ACC112 (cell line): Measurements from ENCODE around the gene THAP8.
"Not testable (repeated sequence)": the region's sequence is repeated elsewhere in the genome, so short reads cannot be mapped to it uniquely, and the experiment has no call there.

Source experiments
- H2AFZ ChIP-seq: fragments of 200-600 bp; sonication (generic); one replicate; pipeline ENCODE4 v1.6.0; 2017; ENCODE audit warnings: antibody characterized with exemption, low read length; ENCODE audit not compliant: unreplicated experiment
- H3K27ac ChIP-seq: fragments of 200-600 bp; sonication (generic); 2 replicates; pipeline ENCODE4 v1.5.1; 2014; ENCODE audit warnings: low read depth, mild to moderate bottlenecking, antibody characterized with exemption, low read length, moderate library complexity
- H3K27me3 ChIP-seq: fragments of 200-600 bp; sonication (generic); 2 replicates; pipeline ENCODE4 v1.6.1; 2014; ENCODE audit warnings: mild to moderate bottlenecking, antibody characterized with exemption, low read length, moderate library complexity, mixed read lengths; ENCODE audit not compliant: insufficient read depth
- H3K36me3 ChIP-seq: fragments of 200-600 bp; sonication (generic); 2 replicates; pipeline ENCODE4 v1.6.1; 2016; ENCODE audit warnings: mild to moderate bottlenecking, antibody characterized with exemption, low read length, moderate library complexity, mixed read lengths; ENCODE audit not compliant: insufficient read depth
- H3K4me1 ChIP-seq: fragments of 200-600 bp; sonication (generic); one replicate; pipeline ENCODE4 v1.6.1; 2016; ENCODE audit warnings: low read length, mixed read lengths; ENCODE audit not compliant: insufficient read depth, unreplicated experiment, control insufficient read depth
- H3K4me3 ChIP-seq: fragments of 200-600 bp; sonication (generic); 2 replicates; pipeline ENCODE4 v1.5.1; 2014; ENCODE audit warnings: mild to moderate bottlenecking, low read depth, low read length
- H3K79me2 ChIP-seq: fragments of 200-600 bp; sonication (generic); one replicate; pipeline ENCODE4 v1.6.0; 2016; ENCODE audit warnings: low read length; ENCODE audit not compliant: control insufficient read depth, unreplicated experiment, insufficient read depth

THAP8 gene

DNA sequence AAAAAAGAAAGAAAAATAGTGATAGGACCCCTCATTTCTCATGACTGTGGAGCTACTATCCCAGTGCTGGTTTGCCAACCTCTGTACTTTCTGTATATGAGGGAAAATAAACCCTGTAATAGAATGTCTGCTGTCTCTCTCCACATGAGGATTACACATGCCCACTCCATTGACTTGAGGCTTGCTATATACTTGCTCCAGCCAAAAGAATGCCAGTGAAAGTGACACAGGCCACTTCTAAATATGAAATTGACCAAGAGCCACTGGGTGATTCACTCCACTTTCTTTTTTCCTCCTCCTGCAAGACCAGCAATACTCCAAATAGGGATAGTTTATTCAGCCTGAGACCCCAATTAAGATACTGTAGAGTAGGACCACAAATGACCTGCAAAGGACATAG is 6.2 kb downstream of the THAP8 start:
- Histone ChIP-seq H2AFZ (no peak overlapping the region), H3K4me3 (no peak overlapping the region), H3K27me3 (no peaks in the 10 kb centered on the region), H3K4me1 (peaks cover 7% of the 10 kb centered on the region), H3K79me2 (no peaks in the 10 kb centered on the region), H3K36me3 (no peaks in the 10 kb centered on the region), H3K27ac (no peak overlapping the region)

DNA sequence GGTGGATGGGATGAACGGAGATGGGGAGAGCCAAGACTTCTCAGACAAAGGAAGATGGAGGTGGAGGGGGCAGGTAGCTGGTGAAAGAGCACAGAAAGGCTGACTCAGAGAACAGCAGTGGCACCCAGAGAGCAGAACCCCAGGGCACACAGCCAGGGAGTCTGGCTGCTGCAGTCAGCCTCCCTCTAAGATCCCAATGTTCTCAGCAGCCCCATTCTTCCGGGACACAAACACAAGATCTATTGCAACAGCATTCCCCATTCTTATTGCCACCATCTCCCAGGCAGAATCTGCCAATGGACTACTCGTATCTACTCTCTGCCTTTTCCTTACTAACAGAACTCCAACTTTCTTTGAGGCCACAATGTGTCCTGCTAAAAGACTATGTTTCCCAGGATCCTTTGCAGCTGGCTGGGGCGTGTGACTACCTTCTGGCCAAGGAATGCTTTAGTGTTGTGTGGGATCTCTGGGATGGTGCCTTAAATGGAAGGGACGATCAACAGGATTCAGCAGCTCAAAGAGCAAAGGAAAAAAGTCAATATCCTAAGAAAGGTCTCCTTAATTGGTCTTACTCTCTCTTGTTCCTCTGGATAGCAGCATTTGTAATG is 7.5 kb downstream of the THAP8 start:
- peaks cover 13% of the 10 kb centered on the region for H3K4me1 ChIP-seq
- no peaks in the 10 kb centered on the region for H3K79me2 ChIP-seq
- no peak overlapping the region for H3K4me3 ChIP-seq
- no peak overlapping the region for H3K27ac ChIP-seq
- H3K27me3 ChIP-seq: no peaks in the 10 kb centered on the region
- H2AFZ ChIP-seq: no peak overlapping the region
- no peaks in the 10 kb centered on the region for H3K36me3 ChIP-seq

DNA sequence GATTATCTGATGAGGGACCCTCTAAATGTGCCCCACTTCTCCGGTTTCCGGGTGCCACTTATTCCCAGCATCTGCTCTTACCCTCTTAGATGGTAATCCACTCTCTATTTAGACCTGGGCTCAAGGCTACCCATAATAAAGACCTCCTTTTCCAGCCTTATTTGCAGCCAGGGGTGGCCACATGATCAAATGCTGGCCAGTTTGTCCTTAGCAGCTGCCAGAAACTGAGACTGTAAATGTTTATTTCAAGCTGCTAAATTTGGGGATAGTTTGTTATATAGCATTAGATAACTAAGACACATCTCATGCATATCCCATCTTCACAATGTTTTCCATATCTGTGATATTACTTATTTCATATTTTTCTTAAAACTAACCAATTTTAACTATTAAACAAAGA is 10.1 kb downstream of the THAP8 start:
- Histone ChIP-seq H3K36me3 (no peaks in the 10 kb centered on the region), H3K4me1 (peaks cover 17% of the 10 kb centered on the region), H3K79me2 (no peaks in the 10 kb centered on the region), H3K27me3 (no peaks in the 10 kb centered on the region), H2AFZ (no peak overlapping the region), H3K4me3 (no peak overlapping the region), H3K27ac (no peak overlapping the region)

DNA sequence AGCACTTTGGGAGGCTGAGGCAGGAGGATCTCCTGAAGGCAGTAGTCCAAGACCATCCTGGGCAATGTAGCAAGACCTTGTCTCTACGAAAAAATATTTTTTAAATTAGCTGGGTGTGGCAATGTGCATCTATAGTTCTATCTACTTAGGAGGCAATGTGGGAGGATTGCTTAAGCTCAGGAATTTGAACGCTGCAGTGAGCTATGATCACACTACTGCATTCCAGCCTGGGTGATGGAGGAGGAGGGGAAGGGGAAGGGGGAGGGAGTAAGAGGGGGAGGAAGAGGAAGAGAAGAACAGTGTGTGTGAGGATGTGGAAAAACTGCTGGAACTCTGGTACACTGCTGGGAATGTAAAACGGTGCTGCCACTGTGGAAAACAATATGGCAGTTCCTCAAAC is 12.3 kb downstream of the THAP8 start:
- 0 out of 2 replicates have a peak overlapping the region, but pooled peaks have one; percentile 39 for H3K27ac ChIP-seq
- no peak overlapping the region for H2AFZ ChIP-seq
- peaks cover 17% of the 10 kb centered on the region for H3K4me1 ChIP-seq
- H3K79me2 ChIP-seq: no peaks in the 10 kb centered on the region
- H3K27me3 ChIP-seq: no peaks in the 10 kb centered on the region
- no peaks in the 10 kb centered on the region for H3K36me3 ChIP-seq
- H3K4me3 ChIP-seq: no peak overlapping the region

DNA sequence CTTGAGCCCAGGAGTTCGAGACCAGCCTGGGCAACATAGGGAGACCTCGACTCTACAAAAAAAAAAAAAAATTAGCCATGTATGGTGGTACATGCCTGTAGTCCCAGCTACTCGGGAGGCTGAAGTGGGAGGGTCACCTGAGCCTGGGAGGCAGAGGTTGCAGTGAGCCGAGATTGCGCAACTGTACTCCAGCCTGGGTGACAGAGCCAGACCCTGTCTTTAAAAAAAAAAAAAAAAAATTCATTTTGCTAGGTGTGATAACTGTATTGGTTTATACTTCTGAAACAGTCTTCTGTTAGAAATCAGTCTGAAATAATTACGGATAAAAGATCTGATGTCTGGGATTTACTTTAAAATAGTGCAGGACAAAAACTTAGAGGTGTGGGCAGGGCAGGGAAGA is 13.0 kb downstream of the THAP8 start:
- not testable (repeated sequence) for H3K36me3 ChIP-seq, H3K79me2 ChIP-seq, H2AFZ ChIP-seq, H3K4me3 ChIP-seq, H3K27me3 ChIP-seq
- Histone ChIP-seq H3K4me1 (peaks cover 13% of the 10 kb centered on the region), H3K27ac (peak overlapping the region; percentile 39; the same call in 1 of the 2 replicates)

DNA sequence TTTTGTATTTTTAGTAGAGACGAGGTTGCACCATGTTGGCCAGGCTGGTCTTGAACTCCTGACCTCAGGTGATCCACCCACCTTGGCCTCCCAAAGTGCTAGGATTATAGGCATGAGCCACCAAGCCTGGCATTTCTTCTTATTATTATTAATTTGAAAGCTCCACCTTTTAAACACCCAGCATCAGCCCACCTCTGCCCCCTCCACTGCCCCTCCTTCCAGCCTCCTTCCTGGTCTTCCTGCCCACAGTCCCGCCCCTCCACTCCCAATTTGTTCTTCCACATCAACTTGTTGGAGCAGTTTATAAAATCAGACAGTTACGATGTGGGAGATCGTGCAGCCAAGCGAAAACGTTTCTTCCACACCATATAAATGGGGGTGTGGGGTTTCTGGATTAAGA is 13.6 kb downstream of the THAP8 start:
- H3K36me3 ChIP-seq: no peaks in the 10 kb centered on the region
- no peaks in the 10 kb centered on the region for H3K79me2 ChIP-seq
- peaks cover 13% of the 10 kb centered on the region for H3K4me1 ChIP-seq
- no peak overlapping the region for H3K27ac ChIP-seq
- H3K4me3 ChIP-seq: no peak overlapping the region
- no peak overlapping the region for H2AFZ ChIP-seq
- no peaks in the 10 kb centered on the region for H3K27me3 ChIP-seq

DNA sequence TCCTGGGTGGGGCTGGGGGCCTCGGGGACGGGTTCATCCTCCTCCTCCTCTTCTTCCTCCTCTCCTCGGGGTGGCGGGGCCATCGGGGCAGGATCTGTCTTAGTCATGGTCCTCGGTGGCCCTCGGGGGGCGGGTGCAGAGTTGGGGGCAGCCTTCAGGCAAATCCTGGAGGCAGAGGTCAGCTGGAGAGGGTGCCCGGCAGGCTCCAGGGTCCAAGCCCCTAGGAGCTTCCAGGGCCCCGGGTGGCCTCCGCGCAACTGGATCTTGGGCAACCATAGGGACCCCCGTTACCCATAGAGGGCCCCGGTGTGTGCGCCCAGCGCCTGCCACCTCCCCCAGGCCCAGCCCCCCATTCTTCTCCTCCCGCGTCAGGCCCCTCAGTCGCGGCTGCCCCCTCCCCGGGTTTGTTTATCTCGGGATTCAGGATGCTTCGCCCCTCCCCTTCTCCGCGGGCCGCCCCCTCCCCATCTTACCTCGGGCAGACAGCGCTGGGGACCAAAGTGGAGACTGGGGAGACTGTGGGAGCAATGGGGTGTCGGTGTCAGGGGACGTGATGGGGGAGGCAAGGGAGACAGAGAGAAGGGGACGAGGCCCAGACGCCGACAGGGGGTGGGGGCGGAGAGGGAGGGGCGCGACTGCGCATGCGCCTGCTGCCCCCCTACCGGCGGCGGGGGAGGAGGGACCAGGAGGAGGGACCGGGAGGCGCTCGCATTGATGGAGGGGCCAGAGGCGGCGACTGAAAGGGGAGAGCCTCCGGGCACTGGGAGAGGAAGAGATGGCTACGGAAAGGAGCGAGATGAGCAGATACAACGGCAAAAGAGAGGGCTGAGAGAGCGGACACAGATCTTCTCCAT is 21.6 kb downstream of the THAP8 start, which contains the start of gene CLIP3:
CLIP3 (minus strand) TSS at position 623 of the 854 bp plus-strand sequence; CDS start at position 107, 516 bp downstream.
- H3K27ac ChIP-seq: no peak within 1 kb of the TSS
- no peaks in the 10 kb centered on the region for H3K4me1 ChIP-seq
- H3K79me2 ChIP-seq: no peaks in the 10 kb centered on the region
- no peaks in the 10 kb centered on the region for H3K36me3 ChIP-seq
- no peak within 1 kb of the TSS for H2AFZ ChIP-seq
- no peaks in the 10 kb centered on the region for H3K27me3 ChIP-seq
- H3K4me3 ChIP-seq: peak within 1 kb of the TSS; percentile 94

DNA sequence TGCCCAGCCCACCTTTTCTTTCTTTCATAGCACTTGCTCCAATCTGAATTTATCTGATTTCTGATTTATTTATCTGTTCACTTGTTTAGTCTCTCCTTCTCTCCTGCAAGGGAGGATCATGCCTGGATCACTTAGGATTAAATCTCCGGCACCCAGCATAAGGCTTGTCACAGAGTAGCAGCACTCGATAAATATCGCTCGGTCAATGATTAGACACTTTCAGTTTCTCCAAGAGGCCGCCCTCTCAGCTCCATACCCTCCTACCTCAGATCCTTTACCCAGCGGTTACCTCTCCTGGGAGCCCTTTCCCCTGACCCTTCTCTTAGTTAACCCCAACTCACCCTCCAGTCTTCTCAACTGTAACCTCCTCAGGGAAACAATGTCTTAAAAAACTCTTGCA is 22.8 kb downstream of the THAP8 start:
- Histone ChIP-seq H3K27me3 (no peaks in the 10 kb centered on the region), H3K79me2 (no peaks in the 10 kb centered on the region), H3K4me3 (no peak overlapping the region), H3K27ac (no peak overlapping the region), H3K4me1 (no peaks in the 10 kb centered on the region), H2AFZ (no peak overlapping the region), H3K36me3 (no peaks in the 10 kb centered on the region)

DNA sequence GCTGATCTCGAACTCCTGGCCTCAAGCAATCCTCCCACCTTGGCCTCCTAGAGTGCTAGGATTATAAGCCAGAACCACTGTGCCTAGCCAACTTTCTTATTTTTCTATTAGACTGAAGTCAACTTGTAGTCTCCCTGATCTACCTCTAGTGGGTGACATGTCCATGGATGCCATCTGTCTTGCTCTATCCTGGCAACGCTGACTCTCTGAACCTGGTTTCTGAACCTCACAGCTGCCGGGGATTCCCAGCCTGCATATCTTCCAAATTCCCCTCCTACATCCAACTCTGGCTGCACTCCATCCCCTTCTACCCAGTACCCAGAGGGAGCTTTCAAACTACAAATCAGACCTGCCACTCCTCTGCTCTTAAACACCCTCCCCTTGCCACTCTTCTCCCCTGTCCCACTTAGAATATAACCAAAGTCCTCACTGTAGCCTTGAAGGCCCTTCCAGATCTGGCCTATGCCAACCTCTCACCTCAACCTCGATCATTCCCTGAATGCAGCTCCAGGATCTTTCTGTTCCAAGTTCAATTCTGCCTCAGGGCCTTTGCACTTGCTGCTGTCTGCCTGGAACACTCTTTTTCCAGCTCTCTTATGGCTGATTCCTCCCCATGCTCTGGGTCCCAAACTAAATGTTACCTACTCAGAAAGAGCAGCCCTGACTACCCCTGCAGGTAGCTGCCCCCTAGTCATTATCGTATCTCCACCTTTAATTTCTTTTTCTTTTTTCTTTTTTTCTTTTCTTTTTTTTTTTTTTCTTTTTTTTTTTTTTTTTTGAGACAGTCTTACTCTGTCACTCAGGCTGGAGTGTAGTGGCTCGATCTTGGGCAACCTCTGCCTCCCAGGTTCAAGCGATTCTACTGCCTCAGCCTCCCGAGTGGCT is 23.6 kb downstream of the THAP8 start:
- H2AFZ ChIP-seq: no peak overlapping the region
- no peaks in the 10 kb centered on the region for H3K4me1 ChIP-seq
- H3K4me3 ChIP-seq: no peak overlapping the region
- H3K79me2 ChIP-seq: no peaks in the 10 kb centered on the region
- H3K27ac ChIP-seq: no peak overlapping the region
- no peaks in the 10 kb centered on the region for H3K27me3 ChIP-seq
- no peaks in the 10 kb centered on the region for H3K36me3 ChIP-seq

DNA sequence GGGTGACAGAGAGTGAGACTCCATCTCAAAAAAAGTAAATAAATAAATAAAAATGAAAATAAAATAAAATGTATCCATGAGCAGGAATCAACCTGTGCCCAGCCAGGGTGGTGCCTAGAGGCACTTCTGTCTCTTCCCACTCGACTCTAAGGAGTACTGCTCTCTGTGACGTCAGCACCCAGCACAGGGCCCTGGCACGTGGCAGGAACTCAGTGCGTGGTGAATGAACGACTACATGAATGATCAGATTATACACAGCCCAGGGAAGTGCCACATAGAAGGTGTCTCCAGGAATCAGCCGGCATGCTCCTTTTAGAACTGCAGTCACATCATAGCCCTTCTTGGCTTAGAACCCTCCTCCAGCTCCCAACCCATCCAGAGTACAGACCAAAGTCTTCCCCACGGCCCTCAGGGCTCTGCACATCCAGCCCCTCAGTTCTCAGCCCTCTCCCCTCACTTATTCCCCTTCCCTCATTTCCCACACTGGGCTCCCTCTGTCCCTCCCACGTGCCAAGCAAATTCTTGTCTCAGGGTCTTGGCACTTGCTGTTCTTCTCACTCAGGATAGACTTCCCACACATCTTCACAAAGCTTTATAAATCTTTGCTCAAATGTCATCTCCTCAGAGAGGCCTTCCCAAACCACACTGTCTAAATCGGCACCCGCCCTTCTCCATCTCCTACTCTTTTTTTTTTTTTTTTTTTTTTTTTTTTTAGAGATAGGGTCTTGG is 25.6 kb downstream of the THAP8 start:
- Histone ChIP-seq H2AFZ (no peak overlapping the region), H3K27ac (no peak overlapping the region), H3K27me3 (no peaks in the 10 kb centered on the region), H3K4me3 (no peak overlapping the region), H3K4me1 (no peaks in the 10 kb centered on the region), H3K79me2 (no peaks in the 10 kb centered on the region), H3K36me3 (no peaks in the 10 kb centered on the region)
